Amniotic epithelial cell (primary cell): Measurements from ENCODE around the gene JAG1.
"Not testable (repeated sequence)": the region's sequence is repeated elsewhere in the genome, so short reads cannot be mapped to it uniquely, and the experiment has no call there.

ENCODE experiments used
- DNase-seq: peaks from one replicate; pipeline ENCODE4 v3.0.0-alpha.2; 2010; ENCODE audit warnings: low read depth

JAG1 gene

GRCh38 chr20:10610251-10610650 is 63.5 kb downstream of the JAG1 start:
- no peak for DNase-seq

GRCh38 chr20:10609770-10610169 is 64.0 kb downstream of the JAG1 start:
- no peak for DNase-seq

GRCh38 chr20:10609276-10609675 is 64.5 kb downstream of the JAG1 start:
- peak; percentile 74 for DNase-seq

- no peak for DNase-seq
Observed at GRCh38 chr20:10605547-10606195, 68.1 kb downstream of the JAG1 start.

- DNase-seq: no peak
Observed at GRCh38 chr20:10604865-10605440, 68.8 kb downstream of the JAG1 start.

GRCh38 chr20:10603971-10604864 is 69.6 kb downstream of the JAG1 start:
- peak; percentile 86 for DNase-seq

- DNase-seq: peak; percentile 74
Observed at GRCh38 chr20:10603378-10603777, 70.4 kb downstream of the JAG1 start.

- DNase-seq: no peak
Observed at GRCh38 chr20:10602221-10602871, 71.5 kb downstream of the JAG1 start.

- no peak for DNase-seq
Observed at GRCh38 chr20:10597637-10598036, 76.2 kb downstream of the JAG1 start.

- DNase-seq: peak; percentile 88
Observed at GRCh38 chr20:10596710-10597121, 77.1 kb downstream of the JAG1 start.

- no peak for DNase-seq
Observed at GRCh38 chr20:10595985-10596384, 77.8 kb downstream of the JAG1 start.

- no peak for DNase-seq
Observed at GRCh38 chr20:10595266-10595665, 78.5 kb downstream of the JAG1 start.

- DNase-seq: peak; percentile 31
Observed at GRCh38 chr20:10594296-10594868, 79.4 kb downstream of the JAG1 start.

GRCh38 chr20:10591946-10592521 is 81.8 kb downstream of the JAG1 start:
- DNase-seq: no peak

- no peak for DNase-seq
Observed at GRCh38 chr20:10590950-10591671, 82.7 kb downstream of the JAG1 start.

- not testable (repeated sequence) for DNase-seq
Observed at GRCh38 chr20:10590446-10590845, 83.4 kb downstream of the JAG1 start.
